ENCODE measurements around the gene TXNL1.
"Not testable (repeated sequence)": the region's sequence is repeated elsewhere in the genome, so short reads cannot be mapped to it uniquely, and the experiment has no call there.

TXNL1 gene

GRCh38 chr18:56632070-56633022 is 6.0 kb downstream of the TXNL1 start:
- H3K4me1 Mint-ChIP-seq = peaks cover 68% of the 10 kb centered on the region
- H3K27ac Mint-ChIP-seq = no peak overlapping the region
- no peaks in the 10 kb centered on the region for H3K9me3 Mint-ChIP-seq
- peaks cover 46% of the 10 kb centered on the region for H3K36me3 Mint-ChIP-seq (ENCODE audit: low read depth)
- DNase-seq (no peak), ATAC-seq (no peak)
- no peaks in the 10 kb centered on the region for H3K27me3 Mint-ChIP-seq
- H3K4me3 Mint-ChIP-seq = no peak overlapping the region

GRCh38 chr18:56627991-56628390 is 10.4 kb downstream of the TXNL1 start:
- no peaks in the 10 kb centered on the region for H3K9me3 Mint-ChIP-seq
- no peak overlapping the region for H3K27ac Mint-ChIP-seq
- no peak for ATAC-seq
- peaks cover 40% of the 10 kb centered on the region for H3K36me3 Mint-ChIP-seq (ENCODE audit: low read depth)
- DNase-seq = no peak
- H3K4me1 Mint-ChIP-seq = peaks cover 38% of the 10 kb centered on the region
- no peaks in the 10 kb centered on the region for H3K27me3 Mint-ChIP-seq
- no peak overlapping the region for H3K4me3 Mint-ChIP-seq

- no peaks in the 10 kb centered on the region for H3K4me1 Mint-ChIP-seq
- H3K9me3 Mint-ChIP-seq = no peaks in the 10 kb centered on the region
- no peak overlapping the region for H3K4me3 Mint-ChIP-seq
- peaks cover 58% of the 10 kb centered on the region for H3K36me3 Mint-ChIP-seq (ENCODE audit: low read depth)
- no peak overlapping the region for H3K27ac Mint-ChIP-seq
- no peak for DNase-seq
- no peaks in the 10 kb centered on the region for H3K27me3 Mint-ChIP-seq
- ATAC-seq = no peak
Observed at GRCh38 chr18:56615738-56616520, 22.5 kb downstream of the TXNL1 start.

DNA sequence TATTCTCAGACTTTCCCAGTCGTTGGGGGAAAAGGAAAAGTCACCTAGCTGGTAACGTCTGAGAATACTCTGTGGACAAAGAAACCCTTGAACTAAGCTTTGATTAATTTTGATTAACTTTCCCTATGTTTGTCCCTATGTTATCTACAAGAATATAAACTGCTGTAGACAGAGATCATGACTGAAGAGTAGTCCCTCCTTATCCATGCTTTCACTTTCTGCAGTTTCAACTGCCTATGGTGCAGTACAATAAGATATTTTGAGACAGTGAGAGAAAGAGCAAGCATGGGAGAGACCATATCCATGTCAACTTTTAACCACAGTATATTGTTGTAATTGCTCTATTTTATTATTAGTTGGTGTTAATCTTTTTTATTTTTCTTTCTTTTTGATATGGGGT is 31.8 kb downstream of the TXNL1 start:
- no peak overlapping the region for H3K4me3 Mint-ChIP-seq
- no peaks in the 10 kb centered on the region for H3K4me1 Mint-ChIP-seq
- no peaks in the 10 kb centered on the region for H3K9me3 Mint-ChIP-seq
- no peaks in the 10 kb centered on the region for H3K27me3 Mint-ChIP-seq
- ATAC-seq = no peak
- H3K27ac Mint-ChIP-seq = no peak overlapping the region
- H3K36me3 Mint-ChIP-seq (ENCODE audit: low read depth) = peaks cover 37% of the 10 kb centered on the region
- no peak for DNase-seq

GRCh38 chr18:56598422-56598821 is 40.0 kb downstream of the TXNL1 start:
- DNase-seq (no peak), ATAC-seq (no peak)
- Mint-ChIP-seq H3K9me3 (peaks cover 4% of the 10 kb centered on the region), H3K4me1 (no peaks in the 10 kb centered on the region), H3K36me3 (ENCODE audit: low read depth) (peaks cover 8% of the 10 kb centered on the region), H3K27ac (no peak overlapping the region), H3K27me3 (peaks cover 1% of the 10 kb centered on the region), H3K4me3 (no peak overlapping the region)

DNA sequence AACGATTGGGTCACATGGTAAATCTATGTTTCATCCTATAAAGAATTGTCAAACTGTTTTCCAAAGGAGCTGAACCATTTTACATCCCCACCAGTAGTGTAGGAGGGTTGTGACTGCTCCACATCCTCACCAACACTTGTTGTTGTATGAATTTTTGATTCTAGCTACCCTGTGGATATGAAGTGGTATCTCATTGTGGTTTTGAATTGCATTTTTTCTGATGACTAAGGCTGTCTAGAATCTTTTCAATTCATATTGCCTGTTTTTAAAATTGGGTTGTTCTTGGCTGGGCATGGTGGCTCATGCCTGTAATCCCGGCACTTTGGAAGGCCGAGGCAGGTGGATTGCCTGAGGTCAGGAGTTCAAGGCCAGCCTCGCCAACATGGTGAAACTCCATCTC is 44.5 kb downstream of the TXNL1 start:
- no peak overlapping the region for H3K27ac Mint-ChIP-seq
- H3K36me3 Mint-ChIP-seq (ENCODE audit: low read depth) = peaks cover 2% of the 10 kb centered on the region
- no peak for ATAC-seq
- no peak overlapping the region for H3K4me3 Mint-ChIP-seq
- H3K9me3 Mint-ChIP-seq = peaks cover 4% of the 10 kb centered on the region
- peaks cover 1% of the 10 kb centered on the region for H3K27me3 Mint-ChIP-seq
- no peak for DNase-seq
- no peaks in the 10 kb centered on the region for H3K4me1 Mint-ChIP-seq

DNA sequence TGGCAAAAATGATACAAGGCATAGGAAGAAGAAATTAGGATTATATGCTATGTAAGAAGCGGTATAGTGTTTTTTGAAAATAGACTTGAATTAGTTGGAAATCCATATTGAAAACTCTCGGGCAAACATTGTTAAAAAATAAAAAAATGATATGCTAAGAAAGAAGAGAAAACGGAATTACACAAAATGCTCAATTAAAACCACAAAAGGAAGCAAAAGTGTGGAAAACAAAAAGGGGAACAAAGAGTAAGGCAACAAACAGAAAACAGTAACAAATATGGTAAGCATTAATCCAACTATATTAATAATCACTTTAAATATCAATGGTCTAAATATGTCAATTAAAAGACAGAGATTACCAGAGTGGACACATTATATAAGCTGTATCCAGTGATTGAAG is 58.4 kb downstream of the TXNL1 start:
- no peak for ATAC-seq
- Mint-ChIP-seq H3K27ac (no peak overlapping the region), H3K27me3 (peaks cover 5% of the 10 kb centered on the region)

DNA sequence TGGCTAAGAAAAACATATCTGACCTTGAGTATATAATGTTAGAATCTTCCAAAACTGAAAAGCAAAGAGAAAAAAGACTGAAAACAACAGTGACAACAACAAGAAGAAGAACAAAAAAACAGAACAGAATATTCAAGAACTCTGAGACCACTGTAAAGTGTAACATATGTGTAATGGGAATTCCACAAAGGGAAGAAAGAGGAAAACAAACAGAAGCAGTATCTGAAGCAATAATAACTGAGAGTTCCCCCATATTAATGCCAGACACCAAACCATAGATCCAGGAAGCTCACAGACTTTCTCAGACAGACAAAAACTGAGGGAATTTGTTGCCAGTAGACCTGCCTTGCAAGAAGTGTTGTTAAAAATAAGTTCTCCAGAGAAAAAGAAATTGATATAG is 58.9 kb downstream of the TXNL1 start:
- DNase-seq (no peak), ATAC-seq (no peak)
- no peak overlapping the region for H3K4me3 Mint-ChIP-seq
- H3K9me3 Mint-ChIP-seq = no peaks in the 10 kb centered on the region
- no peaks in the 10 kb centered on the region for H3K36me3 Mint-ChIP-seq (ENCODE audit: low read depth)
- no peaks in the 10 kb centered on the region for H3K4me1 Mint-ChIP-seq
- no peak overlapping the region for H3K27ac Mint-ChIP-seq
- peaks cover 5% of the 10 kb centered on the region for H3K27me3 Mint-ChIP-seq

More for the DNA sequence above, 58.4 kb downstream of the TXNL1 start:
- DNase-seq = no peak
- H3K36me3 Mint-ChIP-seq (ENCODE audit: low read depth) = no peaks in the 10 kb centered on the region
- no peaks in the 10 kb centered on the region for H3K4me1 Mint-ChIP-seq
- H3K4me3 Mint-ChIP-seq = no peak overlapping the region
- H3K9me3 Mint-ChIP-seq = no peaks in the 10 kb centered on the region

DNA sequence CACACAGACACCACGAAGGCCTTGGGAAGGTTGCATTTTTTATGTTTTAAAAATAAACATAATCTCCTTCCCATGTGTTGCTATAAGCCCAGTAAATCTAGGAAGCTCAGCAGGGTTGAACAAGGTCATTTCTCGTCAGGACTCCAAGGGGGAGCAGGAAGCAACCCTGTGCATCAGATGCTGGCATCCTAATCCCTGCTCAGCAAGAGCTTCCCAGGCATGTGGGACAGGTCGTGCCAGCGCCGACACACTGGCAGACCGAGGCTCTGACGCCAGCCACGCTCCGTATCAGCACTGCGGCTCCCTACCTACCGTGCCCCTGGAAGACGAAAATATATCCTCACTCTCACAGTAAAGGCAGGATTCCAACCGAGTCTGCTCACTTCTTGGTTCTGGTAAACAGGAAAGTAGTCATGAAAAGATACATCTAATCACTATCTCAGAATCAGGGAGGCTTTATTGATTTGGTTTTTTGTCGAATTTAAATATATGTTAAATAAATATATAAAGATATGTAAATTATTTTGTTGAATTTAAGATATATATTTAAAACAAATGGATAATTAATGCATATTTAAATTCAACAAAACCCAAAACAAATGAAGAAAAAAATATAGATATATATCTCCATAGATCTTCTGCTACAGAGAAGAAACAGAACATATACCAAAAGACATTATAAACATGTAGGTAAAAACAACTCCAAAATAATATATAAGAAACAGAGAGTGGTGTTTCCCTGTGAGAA is 61.4 kb downstream of the TXNL1 start:
- Mint-ChIP-seq H3K27me3 (peaks cover 5% of the 10 kb centered on the region), H3K9me3 (no peaks in the 10 kb centered on the region), H3K36me3 (ENCODE audit: low read depth) (no peaks in the 10 kb centered on the region), H3K27ac (no peak overlapping the region), H3K4me1 (no peaks in the 10 kb centered on the region), H3K4me3 (no peak overlapping the region)
- no peak for ATAC-seq
- DNase-seq = no peak

DNA sequence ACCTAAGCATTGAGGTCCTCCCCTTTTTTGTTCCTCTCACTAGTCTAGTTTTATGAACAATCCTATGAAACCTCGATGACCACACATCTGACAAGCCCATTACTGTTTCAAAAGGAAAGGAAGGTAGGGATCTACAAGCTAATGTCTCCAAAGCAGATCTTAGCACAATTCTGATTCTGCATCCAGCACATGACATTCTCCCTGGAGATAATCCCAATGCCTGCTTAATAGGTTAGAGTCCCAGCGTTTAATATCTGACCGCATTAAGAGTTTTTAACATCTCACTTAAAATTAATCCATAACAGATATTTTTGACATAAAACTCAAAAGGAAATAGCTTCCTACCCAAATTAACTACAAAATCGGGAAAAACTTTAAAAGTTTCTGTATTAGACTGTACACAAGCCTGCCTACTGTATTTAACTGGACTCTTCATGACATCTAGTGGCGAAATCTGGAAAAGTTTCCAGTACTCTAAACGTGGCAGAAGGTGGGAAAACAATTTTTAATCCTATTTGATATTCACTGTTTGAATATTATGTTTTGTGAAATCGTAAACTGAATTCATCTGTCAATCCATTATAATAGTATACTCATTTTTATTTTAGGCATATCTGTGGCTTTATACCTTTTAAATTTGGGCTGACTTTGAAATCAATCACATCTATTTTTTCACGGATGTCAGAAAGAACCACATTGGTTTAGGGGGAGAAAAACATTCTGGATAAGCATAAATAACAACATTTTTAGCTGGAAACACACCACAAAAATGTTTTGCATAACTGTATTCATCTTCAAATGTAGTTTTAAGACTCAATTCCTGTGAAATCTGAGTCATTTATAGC is 62.4 kb downstream of the TXNL1 start:
- DNase-seq = no peak
- Mint-ChIP-seq H3K27ac (no peak overlapping the region), H3K36me3 (ENCODE audit: low read depth) (no peaks in the 10 kb centered on the region), H3K9me3 (no peaks in the 10 kb centered on the region), H3K4me3 (no peak overlapping the region), H3K27me3 (peaks cover 5% of the 10 kb centered on the region), H3K4me1 (no peaks in the 10 kb centered on the region)
- no peak for ATAC-seq

DNA sequence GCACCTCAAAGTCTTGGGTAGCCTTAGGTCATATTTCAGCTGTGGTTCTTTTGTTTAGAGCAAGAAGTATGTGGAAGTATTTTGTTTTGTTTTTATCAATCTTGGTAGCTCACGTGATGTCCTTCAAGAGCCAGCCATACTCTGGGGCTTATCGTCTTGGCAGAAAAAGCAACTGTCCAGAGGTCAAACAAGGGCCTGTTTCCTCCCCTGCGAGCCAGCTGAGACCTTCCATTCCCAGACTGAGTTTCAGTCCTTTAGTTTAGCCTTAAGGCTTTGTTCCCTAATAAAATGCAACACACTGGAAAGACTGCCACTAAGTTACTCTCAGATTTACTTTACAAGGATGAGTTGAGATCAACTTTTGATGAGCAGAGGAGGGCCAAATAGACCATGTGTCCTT is 63.5 kb downstream of the TXNL1 start:
- Mint-ChIP-seq H3K4me3 (no peak overlapping the region), H3K36me3 (ENCODE audit: low read depth) (no peaks in the 10 kb centered on the region), H3K9me3 (no peaks in the 10 kb centered on the region), H3K27ac (no peak overlapping the region), H3K27me3 (peaks cover 3% of the 10 kb centered on the region), H3K4me1 (no peaks in the 10 kb centered on the region)
- DNase-seq = no peak
- no peak for ATAC-seq

DNA sequence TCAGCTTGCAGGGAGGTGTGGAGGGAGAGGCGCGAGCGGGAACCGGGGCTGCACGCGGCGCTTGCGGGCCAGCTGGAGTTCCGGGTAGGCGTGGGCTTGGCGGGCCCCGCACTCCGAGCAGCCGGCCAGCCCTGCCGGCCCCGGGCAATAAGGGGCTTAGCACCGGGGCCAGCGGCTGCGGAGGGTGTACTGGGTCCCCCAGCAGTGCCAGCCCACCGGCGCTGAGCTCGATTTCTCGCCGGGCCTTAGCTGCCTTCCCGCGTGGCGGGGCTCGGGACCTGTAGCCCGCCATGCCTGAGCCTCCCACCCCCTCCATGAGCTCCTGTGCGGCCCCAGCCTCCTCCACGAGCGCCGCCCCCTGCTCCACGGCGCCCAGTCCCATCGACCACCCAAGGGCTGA is 66.1 kb downstream of the TXNL1 start:
- H3K27me3 Mint-ChIP-seq; H3K9me3 Mint-ChIP-seq; H3K4me1 Mint-ChIP-seq; H3K27ac Mint-ChIP-seq; ATAC-seq; H3K36me3 Mint-ChIP-seq (ENCODE audit: low read depth); H3K4me3 Mint-ChIP-seq; DNase-seq: not testable (repeated sequence)

DNA sequence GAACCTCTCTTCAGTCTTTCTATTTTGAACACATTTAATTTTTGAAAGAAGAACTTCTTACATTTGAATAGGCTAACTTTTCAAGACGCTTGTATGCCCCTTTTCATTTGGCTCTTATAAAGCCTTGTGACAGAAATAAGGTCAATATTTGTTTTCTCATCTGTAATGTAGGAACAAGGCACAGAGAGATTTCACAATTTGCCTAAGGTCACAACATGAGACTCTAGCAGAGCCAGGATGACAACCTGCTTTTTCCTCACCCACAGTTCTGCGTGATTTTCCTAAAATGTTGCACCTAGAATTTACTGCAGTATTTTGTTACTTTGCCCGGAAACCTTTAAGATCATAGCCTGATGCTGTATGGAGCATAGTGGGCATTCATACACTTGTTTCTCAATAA is 67.4 kb downstream of the TXNL1 start:
- Mint-ChIP-seq H3K27ac (no peak overlapping the region), H3K4me3 (no peak overlapping the region), H3K4me1 (no peaks in the 10 kb centered on the region), H3K9me3 (no peaks in the 10 kb centered on the region), H3K27me3 (no peaks in the 10 kb centered on the region), H3K36me3 (ENCODE audit: low read depth) (no peaks in the 10 kb centered on the region)
- DNase-seq = no peak
- no peak for ATAC-seq

- H3K4me1 Mint-ChIP-seq = no peaks in the 10 kb centered on the region
Observed at GRCh38 chr18:56569416-56569815, 69.0 kb downstream of the TXNL1 start.

More at GRCh38 chr18:56569416-56569815, 69.0 kb downstream of the TXNL1 start:
- H3K36me3 Mint-ChIP-seq (ENCODE audit: low read depth) = no peaks in the 10 kb centered on the region
- no peaks in the 10 kb centered on the region for H3K27me3 Mint-ChIP-seq
- no peaks in the 10 kb centered on the region for H3K9me3 Mint-ChIP-seq
- H3K4me3 Mint-ChIP-seq = no peak overlapping the region
- no peak for DNase-seq
- no peak overlapping the region for H3K27ac Mint-ChIP-seq
- no peak for ATAC-seq

Measured in activated naive CD8-positive, alpha-beta T cell treated with anti-CD3 and anti-CD28 coated beads, Interleukin-2, amount 50 U/mL, for 24 hours (primary cell).